K562 (cell line): ENCODE results near the gene AZU1. TPM values are rescaled to one million over a fixed set of nuclear protein-coding genes. Genes with fewer than 3 reads are reported as not detected.

Source experiments
- CHD2 ChIP-seq: IDR thresholded peaks from 2 replicates; pipeline ENCODE4 v1.6.1; 2011; ENCODE audit warnings: low read depth, low read length
- DIDO1 ChIP-seq: fragments of 450-650 bp; IDR thresholded peaks from 2 replicates; pipeline ENCODE4 v1.6.1; 2016; ENCODE audit warnings: low read depth, missing biosample characterization, missing genetic modification characterization
- EP300 ChIP-seq: IDR thresholded peaks from 2 replicates; pipeline ENCODE4 v1.6.1; 2012; ENCODE audit warnings: low read length, improper control_type of control experiment
- GATAD2B ChIP-seq: fragments of 450-650 bp; IDR thresholded peaks from 2 replicates; pipeline ENCODE4 v1.6.1; 2017; ENCODE audit warnings: mild to moderate bottlenecking, borderline replicate concordance
- ILF3 ChIP-seq: fragments of 450-650 bp; IDR thresholded peaks from 2 replicates; pipeline ENCODE4 v1.6.1; 2018; ENCODE audit warnings: antibody characterized with exemption, mild to moderate bottlenecking, moderate library complexity, borderline replicate concordance
- KAT7 ChIP-seq: sonication (generic); formaldehyde crosslinking; IDR thresholded peaks from 2 replicates; pipeline ENCODE4 v1.8.0; 2022; ENCODE audit warnings: missing genetic modification reagents, mild to moderate bottlenecking, borderline replicate concordance
- KHSRP ChIP-seq: fragments of 450-650 bp; IDR thresholded peaks from 2 replicates; pipeline ENCODE4 v1.6.1; 2017
- MCM2 ChIP-seq: fragments of 450-650 bp; IDR thresholded peaks from 2 replicates; pipeline ENCODE4 v1.6.1; 2017; ENCODE audit warnings: low read depth, mild to moderate bottlenecking
- MEIS2 ChIP-seq: fragments of 450-650 bp; IDR thresholded peaks from 2 replicates; pipeline ENCODE4 v1.6.1; 2014; ENCODE audit warnings: mild to moderate bottlenecking; ENCODE audit not compliant: partially characterized antibody
- MNT ChIP-seq, 2 experiments: fragments of 450-650 bp; conservative IDR thresholded peaks; 2 replicates each; pipeline ENCODE4 v1.6.1; 2017; ENCODE audit warnings: mild to moderate bottlenecking in 2 of 2, moderate library complexity in 2 of 2
- NFYB ChIP-seq: IDR thresholded peaks from 2 replicates; pipeline ENCODE4 v1.6.1; 2011; ENCODE audit warnings: mild to moderate bottlenecking, moderate library complexity; ENCODE audit not compliant: insufficient read length; ENCODE audit errors: extremely low read depth
- PML ChIP-seq: IDR thresholded peaks from 2 replicates; pipeline ENCODE4 v1.6.1; 2012; ENCODE audit warnings: low read length, inconsistent platforms
- PRDM10 ChIP-seq: fragments of 450-650 bp; IDR thresholded peaks from 2 replicates; pipeline ENCODE4 v1.6.1; 2018; ENCODE audit not compliant: partially characterized antibody
- SFPQ ChIP-seq: fragments of 200-400 bp; formaldehyde crosslinking; IDR thresholded peaks from 2 replicates; pipeline ENCODE4 v1.6.1; 2017; ENCODE audit warnings: mild to moderate bottlenecking, low read depth, low read length, moderate library complexity
- SIN3B ChIP-seq: fragments of 450-650 bp; IDR thresholded peaks from 2 replicates; pipeline ENCODE4 v1.6.1; 2017; ENCODE audit warnings: low read depth, mild to moderate bottlenecking, moderate library complexity
- SIRT6 ChIP-seq: IDR thresholded peaks from one replicate; pipeline ENCODE4 v1.6.1; 2012; ENCODE audit warnings: low read depth, mild to moderate bottlenecking, control low read depth, inconsistent platforms, low read length, moderate library complexity
- TCFL5 ChIP-seq: fragments of 250-450 bp; sonication (Bioruptor Pico); conservative IDR thresholded peaks from 2 replicates; pipeline ENCODE4 v1.6.1; 2021; ENCODE audit warnings: mild to moderate bottlenecking, moderate library complexity, matching md5 sums
- ZFP36 ChIP-seq: fragments of 150-350 bp; IDR thresholded peaks from 2 replicates; pipeline ENCODE4 v1.6.1; 2018; ENCODE audit warnings: low read length, low read depth; ENCODE audit not compliant: partially characterized antibody
- ZKSCAN3 ChIP-seq: fragments of 250-450 bp; sonication (Bioruptor Pico); IDR thresholded peaks from 2 replicates; pipeline ENCODE4 v1.4.0; 2020
- ZNF311 ChIP-seq: fragments of 250-450 bp; sonication (Bioruptor Pico); IDR thresholded peaks from 2 replicates; pipeline ENCODE4 v1.4.0; 2020; ENCODE audit warnings: mild to moderate bottlenecking, moderate library complexity
- ZNF384 ChIP-seq: IDR thresholded peaks from 2 replicates; pipeline ENCODE4 v1.6.1; 2012; ENCODE audit warnings: low read depth, low read length, improper control_type of control experiment
- ZNF644 ChIP-seq: fragments of 200-800 bp; sonication (Bioruptor generic); IDR thresholded peaks from 2 replicates; pipeline ENCODE4 v1.6.1; 2016; ENCODE audit warnings: low read depth, missing genetic modification characterization, missing compliant biosample characterization
- polyA plus RNA-seq, 8 experiments: library from polyadenylated mRNA; depleted of rRNA in 4 of 8; stranded (reverse) in 5 of 8; unstranded in 3 of 8; fragments of >200 nt; fragmentation: Nextera tagmentation in 2 of 8; fragmentation: Illumina TruSeq in 1 of 8; extraction: Ambion mirVana in 2 of 8; extraction: Trizol in 1 of 8; gene quantifications; 2 replicates each; pipeline versions ENCODE4 v1.2.1 to v1.2.3, GENCODE V29; 2011 to 2014; ENCODE audit warnings: inconsistent platforms in 1 of 8, missing spikeins in 1 of 8
- total RNA-seq, 7 experiments: library from RNA; depleted of rRNA in 6 of 7; stranded (reverse); fragments of >200 nt in 6 of 7; fragmentation: Illumina TruSeq in 2 of 7; extraction: Trizol in 2 of 7; gene quantifications; 2 replicates each; pipeline versions ENCODE4 v1.2.1 to v1.2.3, GENCODE V29; 2011 to 2021; ENCODE audit warnings: low replicate concordance in 1 of 7

AZU1 gene
- total and polyA plus RNA-seq, 9 of the 15 experiments (the other 6 are each of a cell fraction or from before 2014, with no cell fraction given), result 0.29 to 1.9 (median 0.59) TPM; not detected in 3

- TF ChIP-seq ZNF644 (tag) (peak; percentile 85; the same call in 1 of the 2 replicates), DIDO1 (tag) (no peak), ZFP36 (no peak), KHSRP (no peak), SIRT6 (peak; percentile 58), SFPQ (no peak), NFYB (no peak), ZNF311 (no peak), MEIS2 (peak; percentile 91), ZNF384 (no peak), KAT7 (CRISPR knock-in tag) (no peak), EP300 (no peak), MCM2 (no peak), PRDM10 (no peak), MNT (conservative IDR thresholded peaks at IDR 0.05) (no peak), SIN3B (peak; percentile 43; the same call in 1 of the 2 replicates), CHD2 (peak; percentile 29; the same call in 1 of the 2 replicates), GATAD2B (peak; percentile 73), TCFL5 (no peak), ILF3 (no peak), PML (no peak), ZKSCAN3 (CRISPR knock-in tag) (no peak)
Measured at GRCh38 chr19:797528-798414, 29.9 kb upstream of the AZU1 start (continued).
